Measurements from ENCODE around the gene ISG15.
"Not testable (repeated sequence)": the region's sequence is repeated elsewhere in the genome, so short reads cannot be mapped to it uniquely, and the experiment has no call there.

The ISG15 gene

GRCh38 chr1:1046767-1047166 lies 33.5 kb downstream of the ISG15 start:
- DNase-seq (ENCODE audit: low spot score), result no peak

- no peak for DNase-seq (ENCODE audit: low spot score)
Measured at GRCh38 chr1:1047407-1047806, 34.1 kb downstream of the ISG15 start.

GRCh38 chr1:1047963-1048362 lies 34.7 kb downstream of the ISG15 start:
- DNase-seq (ENCODE audit: low spot score), result no peak

- DNase-seq (ENCODE audit: low spot score), result no peak
Measured at GRCh38 chr1:1048765-1049164, 35.5 kb downstream of the ISG15 start.

GRCh38 chr1:1049318-1050165 lies 36.2 kb downstream of the ISG15 start:
- DNase-seq (ENCODE audit: low spot score), result no peak

GRCh38 chr1:1050577-1051052 lies 37.3 kb downstream of the ISG15 start:
- DNase-seq (ENCODE audit: low spot score), result no peak

- DNase-seq (ENCODE audit: low spot score), result no peak
Measured at GRCh38 chr1:1051127-1051810, 38.0 kb downstream of the ISG15 start.

GRCh38 chr1:1052003-1052840 lies 38.9 kb downstream of the ISG15 start:
- no peak for DNase-seq (ENCODE audit: low spot score)

GRCh38 chr1:1053022-1053421 lies 39.7 kb downstream of the ISG15 start:
- no peak for DNase-seq (ENCODE audit: low spot score)

GRCh38 chr1:1053682-1054081 lies 40.4 kb downstream of the ISG15 start:
- DNase-seq (ENCODE audit: low spot score), result no peak

- no peak for DNase-seq (ENCODE audit: low spot score)
Measured at GRCh38 chr1:1054099-1054700, 40.9 kb downstream of the ISG15 start.

- no peak for DNase-seq (ENCODE audit: low spot score)
Measured at GRCh38 chr1:1054971-1055370, 41.7 kb downstream of the ISG15 start.

GRCh38 chr1:1055841-1056736 lies 42.8 kb downstream of the ISG15 start:
- no peak for DNase-seq (ENCODE audit: low spot score)

GRCh38 chr1:1057769-1058087 lies 44.4 kb downstream of the ISG15 start:
- not testable (repeated sequence) for DNase-seq (ENCODE audit: low spot score)

GRCh38 chr1:1058088-1058905 lies 45.0 kb downstream of the ISG15 start:
- no peak for DNase-seq (ENCODE audit: low spot score)

- DNase-seq (ENCODE audit: low spot score), result no peak
Measured at GRCh38 chr1:1058921-1059493, 45.7 kb downstream of the ISG15 start.

GRCh38 chr1:1059494-1060280 lies 46.4 kb downstream of the ISG15 start:
- peak; percentile 92 for DNase-seq (ENCODE audit: low spot score)

GRCh38 chr1:1060281-1061000 lies 47.1 kb downstream of the ISG15 start:
- no peak for DNase-seq (ENCODE audit: low spot score)
